Right lobe of liver (tissue), 4 donors: Measurements from ENCODE around the gene CYP2R1.

ENCODE experiments used
- POLR2A ChIP-seq: fragments of 450-650 bp; IDR thresholded peaks from one replicate; pipeline ENCODE4 v1.6.1; 2017; ENCODE audit warnings: antibody characterized with exemption, mild to moderate bottlenecking
- TF ChIP-seq, protein P1 (sequence below), 4 donors: fragments of 200-600 bp in 3 of 4; fragments of 450-650 bp in 1 of 4; IDR thresholded peaks; one replicate each; pipeline versions ENCODE4 v1.5.1 to v1.8.0; 2016 to 2022; ENCODE audit warnings: antibody characterized with exemption in 4 of 4, mild to moderate bottlenecking in 2 of 4
- donor health status: DM: no; HTN: no; CAD: no.
- donor health status: DM: no; HTN: no; CAD: no.
- donor health status: DM: no; HTN: yes; CAD: no.

DNA sequence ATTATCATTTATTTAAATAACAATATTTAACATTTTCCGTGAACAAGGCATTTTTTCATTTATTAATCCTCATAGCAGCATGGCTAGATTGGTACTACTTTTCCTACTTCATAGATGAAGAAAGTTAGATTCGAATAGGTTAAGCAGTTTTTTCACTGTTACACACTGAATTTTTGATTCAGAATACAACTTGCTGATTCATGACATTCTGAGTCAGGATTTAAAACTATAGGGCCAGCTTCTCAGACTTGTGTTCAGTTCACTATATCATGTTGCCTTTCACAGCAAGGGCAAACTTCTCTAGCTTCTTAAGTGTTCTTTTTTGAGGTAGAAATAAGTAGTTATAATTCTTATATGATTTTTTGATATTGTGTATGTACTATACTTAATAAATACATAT is 31.5 kb downstream of the CYP2R1 start:
- TF ChIP-seq, protein P1, sequence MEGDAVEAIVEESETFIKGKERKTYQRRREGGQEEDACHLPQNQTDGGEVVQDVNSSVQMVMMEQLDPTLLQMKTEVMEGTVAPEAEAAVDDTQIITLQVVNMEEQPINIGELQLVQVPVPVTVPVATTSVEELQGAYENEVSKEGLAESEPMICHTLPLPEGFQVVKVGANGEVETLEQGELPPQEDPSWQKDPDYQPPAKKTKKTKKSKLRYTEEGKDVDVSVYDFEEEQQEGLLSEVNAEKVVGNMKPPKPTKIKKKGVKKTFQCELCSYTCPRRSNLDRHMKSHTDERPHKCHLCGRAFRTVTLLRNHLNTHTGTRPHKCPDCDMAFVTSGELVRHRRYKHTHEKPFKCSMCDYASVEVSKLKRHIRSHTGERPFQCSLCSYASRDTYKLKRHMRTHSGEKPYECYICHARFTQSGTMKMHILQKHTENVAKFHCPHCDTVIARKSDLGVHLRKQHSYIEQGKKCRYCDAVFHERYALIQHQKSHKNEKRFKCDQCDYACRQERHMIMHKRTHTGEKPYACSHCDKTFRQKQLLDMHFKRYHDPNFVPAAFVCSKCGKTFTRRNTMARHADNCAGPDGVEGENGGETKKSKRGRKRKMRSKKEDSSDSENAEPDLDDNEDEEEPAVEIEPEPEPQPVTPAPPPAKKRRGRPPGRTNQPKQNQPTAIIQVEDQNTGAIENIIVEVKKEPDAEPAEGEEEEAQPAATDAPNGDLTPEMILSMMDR (IDR thresholded peaks at IDR 0.05): no peak
- no peak for TF ChIP-seq POLR2A
